HG03103 (cell line): Measurements from ENCODE around the gene EFCAB8.

ENCODE experiments used
- ATAC-seq: cut with Tn5 transposase; IDR thresholded peaks from one replicate; pipeline ENCODE4 v1.9.1; 2021; ENCODE audit warnings: low read depth; ENCODE audit not compliant: unreplicated experiment

EFCAB8 gene

GRCh38 chr20:32999603-33000250 lies 141.0 kb downstream of the EFCAB8 start:
- no peak for ATAC-seq

- ATAC-seq = no peak
Observed at GRCh38 chr20:33000802-33001466, 142.2 kb downstream of the EFCAB8 start.

GRCh38 chr20:33002087-33002808 lies 143.5 kb downstream of the EFCAB8 start:
- no peak for ATAC-seq

GRCh38 chr20:33004141-33004751 lies 145.5 kb downstream of the EFCAB8 start, which contains the start of gene SUN5:
Gene SUN5, minus strand, starts transcription at chr20:33004433. Its CDS starts 93 bp downstream, at chr20:33004340.
- ATAC-seq = no peak

GRCh38 chr20:33005132-33005566 lies 146.4 kb downstream of the EFCAB8 start:
- ATAC-seq = no peak

GRCh38 chr20:33005908-33006775 lies 147.4 kb downstream of the EFCAB8 start:
- ATAC-seq = no peak

- ATAC-seq = no peak
Observed at GRCh38 chr20:33006776-33007375, 148.2 kb downstream of the EFCAB8 start.

GRCh38 chr20:33007376-33008335 lies 148.9 kb downstream of the EFCAB8 start, which contains the start of gene BPIFB2:
Gene BPIFB2, plus strand, starts transcription at chr20:33007704. Its CDS starts 871 bp downstream, at chr20:33008575.
- no peak for ATAC-seq

- no peak for ATAC-seq
Observed at GRCh38 chr20:33008336-33009213, 149.9 kb downstream of the EFCAB8 start.

- ATAC-seq = no peak
Observed at GRCh38 chr20:33009214-33010132, 150.8 kb downstream of the EFCAB8 start.

GRCh38 chr20:33010133-33010504 lies 151.4 kb downstream of the EFCAB8 start:
- no peak for ATAC-seq

- ATAC-seq = no peak
Observed at GRCh38 chr20:33010674-33011449, 152.1 kb downstream of the EFCAB8 start.
